NCI-H128 (cell line): Measurements from ENCODE around the gene WIPF2.
"Not testable (repeated sequence)": the region's sequence is repeated elsewhere in the genome, so short reads cannot be mapped to it uniquely, and the experiment has no call there.

Experiments
- DNase-seq: peaks from one replicate; lab custom pipeline; 2025; ENCODE audit not compliant: unreplicated experiment; lab: John Stamatoyannopoulos, UW

WIPF2 gene

DNA sequence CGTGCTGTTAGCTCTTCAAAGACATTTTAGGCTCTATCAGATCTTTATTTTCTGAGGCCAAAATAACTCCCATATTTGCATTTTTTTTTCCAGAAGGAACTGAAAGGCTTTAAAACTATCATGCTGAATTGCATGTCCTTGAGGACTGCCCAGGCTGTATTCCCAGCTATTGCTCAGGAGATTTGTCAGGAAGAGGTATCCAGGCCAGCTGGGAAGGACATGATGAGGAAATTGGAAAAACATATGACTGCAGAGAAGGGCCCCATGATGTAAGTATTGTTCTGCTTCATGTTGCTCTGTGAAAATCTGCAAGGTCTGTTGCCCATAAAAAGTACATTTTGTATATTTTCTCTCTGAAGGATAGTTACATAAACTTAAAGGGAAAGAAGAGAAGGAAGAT, 74.3 kb downstream of the WIPF2 start:
- no peak for DNase-seq

DNA sequence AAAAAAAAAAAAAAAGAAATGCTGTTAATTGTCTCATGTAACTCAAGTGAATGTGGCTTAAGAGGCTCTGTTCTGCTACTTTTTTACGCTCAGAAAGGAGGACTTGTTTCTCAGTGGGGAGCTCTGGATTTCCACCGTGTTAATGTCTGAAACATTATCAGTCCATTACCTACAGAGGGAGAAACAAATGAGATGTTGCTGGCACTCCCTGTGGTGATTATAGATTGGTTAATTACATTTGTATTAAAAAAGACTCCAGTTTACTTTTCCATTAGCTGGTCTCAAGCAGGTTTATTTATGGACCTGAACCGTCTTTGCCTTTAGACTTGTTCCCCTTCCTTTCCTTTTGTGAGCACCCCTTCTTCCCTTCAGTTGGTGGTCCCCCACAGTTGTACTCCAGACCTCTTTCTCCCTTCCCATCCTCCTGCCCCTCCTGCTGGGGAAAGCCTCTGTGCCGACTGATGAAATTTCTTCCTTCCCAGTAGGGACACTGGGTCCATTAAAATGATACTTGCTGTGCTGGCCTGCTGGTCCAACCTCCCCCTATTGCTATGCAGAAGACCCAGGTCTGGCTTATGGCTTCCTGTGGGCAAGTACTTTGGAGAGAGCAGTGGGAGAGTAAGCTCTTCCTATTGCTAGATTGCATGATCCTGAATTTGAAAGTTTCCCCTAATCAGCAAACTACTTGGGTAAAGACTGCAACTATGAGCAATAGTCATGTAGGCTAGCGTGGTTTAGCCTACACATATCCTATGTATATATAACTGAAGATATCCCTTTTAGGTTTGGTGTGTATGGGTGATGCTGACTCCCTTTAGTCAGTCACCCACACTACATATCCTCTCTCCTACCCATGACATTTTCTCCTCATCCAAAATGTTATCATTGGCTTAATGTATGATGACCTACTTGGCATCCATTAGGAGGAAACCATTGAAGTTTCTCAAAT, 76.7 kb downstream of the WIPF2 start:
- no peak for DNase-seq

GRCh38 chr17:40297511-40297910, 78.4 kb downstream of the WIPF2 start:
- no peak for DNase-seq

- DNase-seq, result no peak
These were observed 79.6 kb downstream of the WIPF2 start for GRCh38 chr17:40298726-40299125.

GRCh38 chr17:40299159-40299757, 80.2 kb downstream of the WIPF2 start:
- DNase-seq, result not testable (repeated sequence)

GRCh38 chr17:40301315-40301714, 82.2 kb downstream of the WIPF2 start:
- DNase-seq, result no peak

DNA sequence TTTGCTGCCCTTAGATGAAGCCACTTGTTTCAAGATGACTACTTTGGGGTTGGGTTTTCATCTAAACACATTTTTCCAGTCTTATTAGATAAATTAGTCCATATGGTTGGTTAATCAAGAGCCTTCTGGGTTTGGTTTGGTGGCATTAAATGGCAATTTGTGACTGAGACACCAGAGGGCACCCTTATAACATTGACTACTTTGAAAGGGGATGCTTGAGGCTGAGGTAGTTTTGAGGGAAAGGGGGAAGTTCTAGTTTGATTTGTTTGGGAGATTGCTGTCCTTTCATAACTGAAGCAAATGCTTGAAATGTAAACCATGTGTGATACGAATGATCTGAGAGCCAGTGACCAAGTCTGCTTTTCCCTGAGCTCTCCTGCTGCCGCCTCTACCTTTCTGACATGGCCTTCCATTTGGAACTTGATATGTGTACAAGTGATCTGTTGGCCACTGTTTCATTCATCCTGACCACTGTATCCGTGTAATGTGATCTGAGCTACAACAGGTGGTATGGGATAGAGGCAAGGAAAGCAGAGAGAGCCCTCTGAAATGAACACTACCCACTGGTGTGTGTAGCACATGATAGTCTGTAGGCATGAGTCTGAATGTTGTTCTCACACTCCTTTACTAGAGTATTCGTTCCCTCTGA, 84.0 kb downstream of the WIPF2 start:
- no peak for DNase-seq

DNA sequence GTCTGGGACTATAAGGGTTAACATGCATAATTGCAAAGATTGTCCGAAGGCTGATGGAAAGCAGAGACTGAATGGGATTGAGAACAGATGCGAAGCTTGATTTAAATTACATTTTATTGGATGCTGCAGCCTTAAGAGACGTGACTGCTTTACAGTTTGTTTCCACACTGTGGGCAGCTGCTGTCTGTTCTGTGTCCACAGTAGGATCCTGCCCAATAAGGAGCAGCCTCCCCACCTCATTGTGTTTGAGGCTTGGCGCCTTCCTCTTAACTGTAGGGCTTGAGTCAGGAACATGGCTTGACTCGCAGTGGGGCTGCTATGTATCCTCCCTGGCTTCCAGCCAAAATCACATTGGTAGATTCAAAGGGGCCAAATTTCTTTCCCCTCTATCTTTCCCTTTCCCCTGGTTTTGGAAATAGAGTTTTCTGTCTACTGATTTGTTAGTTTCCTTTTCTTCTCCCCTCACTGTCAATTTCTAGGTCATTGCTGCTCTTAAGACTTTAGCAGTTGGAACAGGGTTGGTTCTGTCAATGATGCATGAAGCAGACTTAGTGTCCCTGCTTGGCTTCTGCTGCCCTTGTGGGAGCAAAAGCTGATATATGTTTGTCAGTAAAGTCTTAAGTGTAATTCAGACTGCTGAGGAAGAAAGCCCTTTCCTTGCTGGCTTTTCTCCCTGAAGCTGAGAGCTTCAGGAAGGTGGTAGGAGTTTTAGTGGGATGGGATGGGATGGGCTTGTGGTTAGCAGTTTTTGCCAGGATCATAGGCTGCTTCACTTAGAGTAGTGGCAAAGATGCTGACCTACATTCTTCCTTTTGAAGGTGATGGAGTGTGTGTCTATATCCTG, 84.8 kb downstream of the WIPF2 start:
- DNase-seq, result no peak

GRCh38 chr17:40304552-40304863, 85.4 kb downstream of the WIPF2 start:
- DNase-seq, result not testable (repeated sequence)

GRCh38 chr17:40304866-40305265, 85.8 kb downstream of the WIPF2 start:
- not testable (repeated sequence) for DNase-seq

DNA sequence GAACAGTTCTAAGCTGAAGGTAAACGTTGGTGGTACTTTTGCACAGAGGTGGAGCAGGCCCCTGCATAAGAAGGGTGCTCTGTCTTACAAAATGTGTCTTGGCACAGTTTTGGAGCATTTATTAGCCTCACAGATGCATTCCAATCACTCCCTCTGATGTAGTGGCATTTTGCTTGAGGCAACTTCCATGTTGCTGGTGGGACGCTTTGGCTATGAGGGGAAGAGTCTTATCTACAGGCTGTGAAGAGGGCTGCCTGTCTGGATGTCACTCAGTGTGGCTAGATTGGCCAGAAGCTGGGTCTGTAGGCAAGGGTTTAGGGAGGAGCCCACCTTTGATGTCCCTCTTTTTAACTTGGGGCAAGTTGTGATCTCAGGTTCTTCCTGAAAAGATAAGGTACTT, 87.3 kb downstream of the WIPF2 start:
- DNase-seq, result no peak

GRCh38 chr17:40307001-40307730, 88.1 kb downstream of the WIPF2 start:
- DNase-seq, result no peak

DNA sequence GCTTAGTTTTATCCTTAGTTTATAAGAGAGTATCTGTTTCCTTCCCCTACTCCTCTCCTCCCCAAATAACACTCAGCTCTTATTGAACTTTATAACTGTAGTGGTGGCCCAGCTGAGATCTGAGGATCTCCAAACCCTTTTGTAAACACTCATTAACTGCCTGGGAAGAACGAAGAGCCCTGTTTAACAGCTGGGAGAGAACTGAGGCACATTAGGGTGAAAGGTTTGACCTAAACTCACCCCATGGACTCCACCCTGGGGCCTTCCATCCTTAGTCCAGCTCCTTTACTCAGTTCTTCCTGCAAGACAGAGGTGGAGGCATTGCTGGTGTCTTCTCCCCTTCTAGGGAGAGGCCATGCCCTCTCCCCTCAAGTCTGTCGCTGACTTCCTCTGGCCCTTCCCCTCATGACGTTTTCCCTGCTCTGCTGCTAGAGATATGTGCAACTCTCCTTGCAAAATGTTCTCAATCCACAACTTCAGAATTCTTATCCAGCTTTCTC, 88.7 kb downstream of the WIPF2 start:
- DNase-seq, result no peak

DNA sequence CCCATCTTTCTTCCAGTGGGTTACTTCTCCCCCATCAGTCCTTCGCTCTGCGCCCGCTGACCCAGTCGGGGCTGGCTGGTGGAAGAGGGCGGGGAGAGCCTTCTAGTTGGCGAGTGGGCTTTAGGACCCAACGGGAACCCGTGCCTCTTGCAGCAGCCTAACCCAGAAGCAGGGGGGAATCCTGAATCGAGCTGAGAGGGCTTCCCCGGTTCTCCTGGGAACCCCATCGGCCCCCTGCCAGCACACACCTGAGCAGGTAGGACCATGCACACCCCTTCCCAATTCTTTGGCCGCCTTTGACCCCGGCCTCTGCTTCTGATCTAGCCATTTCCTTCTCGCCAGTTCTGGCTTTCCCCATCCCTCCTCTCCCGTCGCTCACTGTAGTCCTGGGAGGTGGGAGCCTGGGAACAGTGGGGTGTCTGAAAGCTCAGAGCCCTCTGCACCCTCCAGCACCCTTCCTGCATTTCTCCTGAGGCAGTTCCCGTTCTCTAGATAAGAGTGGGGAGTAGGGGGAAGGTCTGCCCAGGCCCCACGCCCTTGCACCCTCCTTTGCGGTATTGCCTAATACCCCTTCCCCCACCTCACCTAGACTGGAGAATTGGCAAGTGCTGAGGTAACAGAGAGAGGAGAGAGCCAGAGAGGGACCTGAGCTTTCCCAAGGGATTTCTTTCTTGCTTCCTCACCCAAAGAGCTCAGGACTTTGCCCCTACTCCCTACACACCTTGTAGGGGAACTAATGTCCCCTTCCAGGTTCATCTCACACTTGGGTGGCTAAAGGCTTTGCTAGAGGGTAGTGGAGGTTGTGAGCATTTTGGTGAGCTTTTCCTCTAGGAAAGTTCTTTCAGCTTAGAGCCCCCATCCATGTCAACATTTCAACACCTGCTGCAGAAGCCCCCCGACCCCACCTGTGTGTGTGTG, 90.2 kb downstream of the WIPF2 start, which contains the start of gene RARA:
Gene RARA (plus strand): TSS at position 150 of the 918 bp plus-strand sequence. CDS start 22,039 bp downstream, outside the sequence.
- DNase-seq, result no peak

- DNase-seq, result no peak
These were observed 90.9 kb downstream of the WIPF2 start for GRCh38 chr17:40309949-40310510.

DNA sequence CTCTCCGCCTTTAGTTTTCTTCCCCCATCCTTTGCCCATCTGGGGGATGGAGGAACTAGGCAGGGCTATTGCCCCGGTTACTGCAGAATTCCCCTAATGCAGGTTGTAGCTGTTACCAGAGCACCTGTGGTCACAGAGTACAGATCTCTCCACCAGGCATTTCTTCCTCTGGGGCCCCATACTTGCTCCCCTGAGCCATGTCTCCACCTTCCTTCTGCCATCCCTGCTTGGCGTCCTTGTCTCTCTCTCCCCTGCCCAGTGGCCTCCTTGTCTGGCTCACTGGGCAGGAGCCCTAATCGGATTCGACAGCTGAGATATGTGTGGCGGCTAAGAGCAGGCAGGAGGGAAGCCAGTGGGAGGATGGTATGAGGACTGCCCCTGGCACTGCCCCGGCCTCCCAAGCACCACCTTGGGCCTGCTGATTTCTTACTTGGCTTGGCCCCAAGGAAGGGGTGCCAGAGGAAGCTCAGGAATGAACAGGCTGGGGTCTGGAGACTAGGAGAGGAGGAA, 91.8 kb downstream of the WIPF2 start:
- no peak for DNase-seq

GRCh38 chr17:40311575-40311974, 92.5 kb downstream of the WIPF2 start:
- DNase-seq, result no peak

- DNase-seq, result no peak
These were observed 93.1 kb downstream of the WIPF2 start for GRCh38 chr17:40312131-40312731.
